ENCODE data around the gene RPL13. TPM values are rescaled to one million over a fixed set of nuclear protein-coding genes. Genes with fewer than 3 reads are reported as not detected.

RPL13 gene
- total and polyA plus RNA-seq, 10 of the 15 experiments (the other 5 are each of a cell fraction or from before 2014, with no cell fraction given), result 386 to 9,428 (median 2,486) TPM

GRCh38 chr16:89574681-89575246 lies 14.3 kb downstream of the RPL13 start (continued):
- TF ChIP-seq ZNF592 (IDR thresholded peaks at IDR 0.05) (peak; percentile 62; the same call in 1 of the 2 replicates), BACH1 (IDR thresholded peaks at IDR 0.05; ENCODE audit: borderline replicate concordance) (peak; percentile 51; the same call in 1 of the 2 replicates), KAT2A (conservative IDR thresholded peaks at IDR 0.05; ENCODE audit: control insufficient read depth, low read depth, low read length) (no peak), ZNF24 (IDR thresholded peaks at IDR 0.05) (no peak), BMI1 (IDR thresholded peaks at IDR 0.05; ENCODE audit: borderline replicate concordance) (no peak), ZNF217 (IDR thresholded peaks at IDR 0.05) (no peak), NR2C1 (IDR thresholded peaks at IDR 0.05) (no peak), ZBTB33 (IDR thresholded peaks at IDR 0.05) (no peak), ZBTB40 (IDR thresholded peaks at IDR 0.05; ENCODE audit: borderline replicate concordance) (no peak), SRF (IDR thresholded peaks at IDR 0.05; ENCODE audit: low read depth in 2 of 2, low read length in 2 of 2) (no peak), RCOR1 (conservative IDR thresholded peaks at IDR 0.05; ENCODE audit: low read depth, low read length) (no peak), USF2 (IDR thresholded peaks at IDR 0.05; ENCODE audit: borderline replicate concordance, low read depth, low read length) (no peak), BCLAF1 (IDR thresholded peaks at IDR 0.05) (no peak), ZZZ3 (IDR thresholded peaks at IDR 0.05; ENCODE audit: control insufficient read depth, insufficient read length, low read depth) (no peak), SMARCA5 (IDR thresholded peaks at IDR 0.05) (peak; percentile 93)
